H1 (cell line): ENCODE measurements around the gene NKIRAS2. TPM values are rescaled to one million over a fixed set of nuclear protein-coding genes. Genes with fewer than 3 reads are reported as not detected.

Experiments used
- CHD7 ChIP-seq: fragments of 300-600 bp; sonication (generic); IDR thresholded peaks from 2 replicates; pipeline ENCODE4 v1.7.1; 2012; ENCODE audit warnings: low read length, moderate library complexity, mild to moderate bottlenecking, inconsistent platforms; ENCODE audit not compliant: insufficient replicate concordance
- CTCF ChIP-seq, 3 experiments: IDR thresholded peaks; 1 replicate in 2 of 3; 2 replicates in 1 of 3; pipeline versions ENCODE4 v1.5.1 to v1.6.1; 2011; ENCODE audit warnings: low read length in 3 of 3, mild to moderate bottlenecking in 3 of 3, inconsistent platforms in 2 of 3, low read depth in 1 of 3, moderate library complexity in 1 of 3; ENCODE audit not compliant: insufficient read depth in 1 of 3; ENCODE audit errors: control extremely low read depth in 1 of 3
- GABPA ChIP-seq: IDR thresholded peaks from 2 replicates; pipeline ENCODE4 v1.6.1; 2011; ENCODE audit warnings: mild to moderate bottlenecking, low read length, moderate library complexity, borderline replicate concordance; ENCODE audit not compliant: insufficient read depth
- PHF8 ChIP-seq: fragments of 200-600 bp; sonication (generic); conservative IDR thresholded peaks from 2 replicates; pipeline ENCODE4 v1.7.1; 2012; ENCODE audit warnings: low read depth, mild to moderate bottlenecking, inconsistent platforms, low read length, moderate library complexity
- SUZ12 ChIP-seq: fragments of 200-600 bp; sonication (generic); IDR thresholded peaks from 2 replicates; pipeline ENCODE4 v1.6.1; 2012; ENCODE audit warnings: mild to moderate bottlenecking, inconsistent platforms, low read length, moderate library complexity, mixed read lengths
- TAF1 ChIP-seq: IDR thresholded peaks from 2 replicates; pipeline ENCODE4 v1.6.1; 2011; ENCODE audit warnings: mild to moderate bottlenecking, low read depth, low read length
- polyA plus RNA-seq, 7 experiments: library from polyadenylated mRNA; depleted of rRNA in 3 of 7; stranded (reverse) in 5 of 7; unstranded in 2 of 7; fragments of >200 nt in 5 of 7; fragments of 200-250 nt in 2 of 7; gene quantifications; 1 replicate in 5 of 7; 2 replicates in 1 of 7; 4 replicates in 1 of 7; pipeline versions ENCODE4 v1.2.1 to v1.2.3, GENCODE V29; 2011 to 2013; ENCODE audit warnings: missing spikeins in 2 of 7, mixed read lengths in 2 of 7
- total RNA-seq: library from RNA; stranded (reverse); fragmentation: NEBNext Ultra II Directional; extraction: Animal tissue kit (Norgen Biotek cat#: 25700); gene quantifications from 2 replicates; pipeline ENCODE4 v1.2.1, GENCODE V29; 2021

The NKIRAS2 gene
- total and polyA plus RNA-seq, 2 of the 8 experiments (the other 6 are each of a cell fraction or from before 2014, with no cell fraction given): 34.5 to 51.1 TPM

DNA sequence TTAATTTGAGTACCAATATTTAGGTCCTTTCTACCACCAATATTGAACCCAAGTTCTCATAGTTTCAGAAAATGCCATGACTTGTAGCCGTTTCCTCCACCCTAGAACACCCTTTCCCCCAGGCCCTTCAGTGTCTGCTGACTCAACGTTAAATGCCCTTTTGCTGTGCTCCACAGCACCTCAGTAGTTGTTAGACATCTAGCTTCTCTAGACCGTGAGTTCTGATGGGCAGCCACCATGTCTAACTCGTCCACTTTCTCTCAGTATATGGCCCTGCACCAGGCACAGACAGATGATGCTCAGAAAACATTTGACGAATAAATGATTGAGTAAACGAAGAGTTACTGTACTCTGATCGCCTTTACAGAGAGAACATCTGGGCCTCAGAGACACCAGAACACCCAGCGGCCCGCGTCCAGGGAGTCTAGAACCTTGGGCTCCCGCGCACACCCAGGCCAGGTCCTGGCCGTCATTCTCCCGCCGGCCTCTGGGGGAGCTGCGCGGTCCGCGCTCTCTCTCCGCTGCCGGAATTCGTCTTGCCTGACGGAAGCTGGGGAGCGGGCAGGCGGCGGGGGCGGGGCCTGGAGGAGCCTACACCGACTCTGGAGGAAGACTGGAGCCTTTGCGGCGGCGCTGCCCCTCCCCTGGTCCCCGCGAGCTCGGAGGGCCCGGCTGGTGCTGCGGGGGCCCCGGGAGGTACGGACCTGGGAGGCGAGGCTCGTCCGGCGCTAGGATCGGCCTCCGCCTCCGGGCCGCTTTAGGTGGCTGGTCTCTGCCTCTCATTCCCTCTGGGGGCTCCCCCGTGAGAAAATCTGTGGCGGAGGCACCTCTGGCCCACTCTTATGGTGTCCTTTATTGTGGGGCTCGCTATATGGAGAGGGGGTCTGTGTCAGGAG lies at the start of gene NKIRAS2 (continued):
- no peak for TF ChIP-seq CHD7
- peak; percentile 60 for TF ChIP-seq TAF1
- TF ChIP-seq GABPA: peak; percentile 80; the same call in 1 of the 2 replicates
- TF ChIP-seq SUZ12: no peak
- peak; percentile 79 for TF ChIP-seq PHF8
- TF ChIP-seq CTCF (IDR thresholded peaks at IDR 0.05; ENCODE audit: control extremely low read depth in 1 of 3, insufficient read depth in 1 of 3, low read depth in 1 of 3, low read length in 3 of 3): peak; percentile 77 to 85 (median 81)
